ENCODE measurements around the gene RAB40B.

The RAB40B gene

GRCh38 chr17:82722341-82723013 lies 24.0 kb upstream of the RAB40B start:
- no peaks in the 10 kb centered on the region for H3K9me3 ChIP-seq (ENCODE audit: insufficient read depth, low read length, severe bottlenecking)
- H3K4me3 ChIP-seq (ENCODE audit: low read depth in 1 of 2, low read length in 2 of 2): no peak overlapping the region
- no peak for ATAC-seq (ENCODE audit: insufficient read depth, low read depth)
- DNase-seq: no peak
- H3K9ac ChIP-seq (ENCODE audit: low read depth, low read length): no peak overlapping the region
- peaks cover 11% of the 10 kb centered on the region for H3K79me2 ChIP-seq (ENCODE audit: insufficient read depth, low read length)
- H3K27ac ChIP-seq (ENCODE audit: low read length): no peak overlapping the region
- no peaks in the 10 kb centered on the region for H3K27me3 ChIP-seq (ENCODE audit: insufficient read depth, low read length, poor library complexity)
- H3K4me2 ChIP-seq (ENCODE audit: insufficient read depth, low read length): no peak overlapping the region
- peaks cover 15% of the 10 kb centered on the region for H3K4me1 ChIP-seq (ENCODE audit: insufficient read depth, low read length)
- peaks cover 15% of the 10 kb centered on the region for H4K20me1 ChIP-seq (ENCODE audit: insufficient read depth, low read length)
- peaks cover 64% of the 10 kb centered on the region for H3K36me3 ChIP-seq (ENCODE audit: insufficient read depth, low read length)
- H2AFZ ChIP-seq (ENCODE audit: low read depth, low read length): no peak overlapping the region
- TF ChIP-seq CTCF (IDR thresholded peaks at IDR 0.05; ENCODE audit: borderline replicate concordance, extremely low read depth, low read length, poor library complexity, severe bottlenecking): no peak
- no peak for TF ChIP-seq EZH2 (IDR thresholded peaks at IDR 0.05; ENCODE audit: borderline replicate concordance, low read depth, low read length, severe bottlenecking)

GRCh38 chr17:82720204-82720603 lies 21.7 kb upstream of the RAB40B start:
- ATAC-seq (ENCODE audit: insufficient read depth, low read depth): no peak
- peaks cover 50% of the 10 kb centered on the region for H3K36me3 ChIP-seq (ENCODE audit: insufficient read depth, low read length)
- peaks cover 18% of the 10 kb centered on the region for H3K79me2 ChIP-seq (ENCODE audit: insufficient read depth, low read length)
- H3K4me2 ChIP-seq (ENCODE audit: insufficient read depth, low read length): no peak overlapping the region
- peaks cover 27% of the 10 kb centered on the region for H3K4me1 ChIP-seq (ENCODE audit: insufficient read depth, low read length)
- no peak overlapping the region for H3K4me3 ChIP-seq (ENCODE audit: low read depth in 1 of 2, low read length in 2 of 2)
- no peak overlapping the region for H2AFZ ChIP-seq (ENCODE audit: low read depth, low read length)
- TF ChIP-seq EZH2 (IDR thresholded peaks at IDR 0.05; ENCODE audit: borderline replicate concordance, low read depth, low read length, severe bottlenecking) (no peak), CTCF (IDR thresholded peaks at IDR 0.05; ENCODE audit: borderline replicate concordance, extremely low read depth, low read length, poor library complexity, severe bottlenecking) (no peak)
- DNase-seq: no peak
- no peak overlapping the region for H3K9ac ChIP-seq (ENCODE audit: low read depth, low read length)
- H3K27me3 ChIP-seq (ENCODE audit: insufficient read depth, low read length, poor library complexity): no peaks in the 10 kb centered on the region
- H4K20me1 ChIP-seq (ENCODE audit: insufficient read depth, low read length): peaks cover 18% of the 10 kb centered on the region
- H3K9me3 ChIP-seq (ENCODE audit: insufficient read depth, low read length, severe bottlenecking): no peaks in the 10 kb centered on the region
- no peak overlapping the region for H3K27ac ChIP-seq (ENCODE audit: low read length)

GRCh38 chr17:82718986-82719685 lies 20.6 kb upstream of the RAB40B start:
- Histone ChIP-seq H3K36me3 (ENCODE audit: insufficient read depth, low read length) (peaks cover 50% of the 10 kb centered on the region), H3K4me2 (ENCODE audit: insufficient read depth, low read length) (peak overlapping the region; percentile 96; the same call in 1 of the 2 replicates), H4K20me1 (ENCODE audit: insufficient read depth, low read length) (peaks cover 18% of the 10 kb centered on the region), H3K9ac (ENCODE audit: low read depth, low read length) (no peak overlapping the region), H3K27me3 (ENCODE audit: insufficient read depth, low read length, poor library complexity) (no peaks in the 10 kb centered on the region), H3K9me3 (ENCODE audit: insufficient read depth, low read length, severe bottlenecking) (no peaks in the 10 kb centered on the region), H3K4me3 (ENCODE audit: low read depth in 1 of 2, low read length in 2 of 2) (no peak overlapping the region), H3K4me1 (ENCODE audit: insufficient read depth, low read length) (peaks cover 27% of the 10 kb centered on the region), H3K27ac (ENCODE audit: low read length) (no peak overlapping the region), H2AFZ (ENCODE audit: low read depth, low read length) (no peak overlapping the region), H3K79me2 (ENCODE audit: insufficient read depth, low read length) (peaks cover 18% of the 10 kb centered on the region)
- DNase-seq (no peak), ATAC-seq (ENCODE audit: insufficient read depth, low read depth) (no peak)
- TF ChIP-seq CTCF (IDR thresholded peaks at IDR 0.05; ENCODE audit: borderline replicate concordance, extremely low read depth, low read length, poor library complexity, severe bottlenecking) (no peak), EZH2 (IDR thresholded peaks at IDR 0.05; ENCODE audit: borderline replicate concordance, low read depth, low read length, severe bottlenecking) (no peak)
